ENCODE data around the gene DHRSX. TPM values are rescaled to one million over a fixed set of nuclear protein-coding genes. Genes with fewer than 3 reads are reported as not detected.
"Not testable (repeated sequence)": the region's sequence is repeated elsewhere in the genome, so short reads cannot be mapped to it uniquely, and the experiment has no call there.

The DHRSX gene
- total and polyA plus RNA-seq, 2 donors (not counting 1 experiment from before 2014, with no cell fraction given), result 18.8 to 39.0 TPM

DNA sequence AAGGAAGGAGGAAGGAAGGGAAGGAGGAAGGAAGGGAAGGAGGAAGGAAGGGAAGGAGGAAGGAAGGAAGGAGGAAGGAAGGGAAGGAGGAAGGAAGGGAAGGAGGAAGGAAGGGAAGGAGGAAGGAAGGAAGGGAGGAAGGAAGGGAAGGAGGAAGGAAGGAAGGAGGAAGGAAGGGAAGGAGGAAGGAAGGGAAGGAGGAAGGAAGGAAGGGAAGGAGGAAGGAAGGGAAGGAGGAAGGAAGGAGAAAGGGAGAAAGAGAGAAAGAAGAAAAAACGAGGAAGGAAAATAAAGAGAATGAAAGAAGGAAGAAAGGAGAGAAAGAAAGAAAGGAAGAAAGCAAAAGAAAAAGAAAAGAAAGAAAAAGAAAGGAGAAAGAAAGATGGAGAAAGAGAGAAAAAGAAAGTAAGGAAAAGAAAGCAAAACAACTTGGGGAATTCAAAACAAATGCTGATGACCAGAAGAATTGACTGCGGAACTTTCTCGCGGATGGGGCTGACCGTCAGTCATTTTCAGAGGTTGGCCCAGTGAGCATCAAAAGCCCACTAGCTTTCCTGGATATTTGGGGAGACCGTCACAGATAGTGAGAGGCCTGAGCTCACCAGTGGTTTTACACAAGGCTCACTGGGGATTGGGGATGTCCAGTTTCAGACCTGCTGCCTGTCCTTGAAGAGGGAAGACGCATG, 286.5 kb downstream of the DHRSX start:
- ATAC-seq (ENCODE audit: low read depth); intact Hi-C loops (cut with micrococcal nuclease): not testable (repeated sequence)
- TF ChIP-seq, protein P1, sequence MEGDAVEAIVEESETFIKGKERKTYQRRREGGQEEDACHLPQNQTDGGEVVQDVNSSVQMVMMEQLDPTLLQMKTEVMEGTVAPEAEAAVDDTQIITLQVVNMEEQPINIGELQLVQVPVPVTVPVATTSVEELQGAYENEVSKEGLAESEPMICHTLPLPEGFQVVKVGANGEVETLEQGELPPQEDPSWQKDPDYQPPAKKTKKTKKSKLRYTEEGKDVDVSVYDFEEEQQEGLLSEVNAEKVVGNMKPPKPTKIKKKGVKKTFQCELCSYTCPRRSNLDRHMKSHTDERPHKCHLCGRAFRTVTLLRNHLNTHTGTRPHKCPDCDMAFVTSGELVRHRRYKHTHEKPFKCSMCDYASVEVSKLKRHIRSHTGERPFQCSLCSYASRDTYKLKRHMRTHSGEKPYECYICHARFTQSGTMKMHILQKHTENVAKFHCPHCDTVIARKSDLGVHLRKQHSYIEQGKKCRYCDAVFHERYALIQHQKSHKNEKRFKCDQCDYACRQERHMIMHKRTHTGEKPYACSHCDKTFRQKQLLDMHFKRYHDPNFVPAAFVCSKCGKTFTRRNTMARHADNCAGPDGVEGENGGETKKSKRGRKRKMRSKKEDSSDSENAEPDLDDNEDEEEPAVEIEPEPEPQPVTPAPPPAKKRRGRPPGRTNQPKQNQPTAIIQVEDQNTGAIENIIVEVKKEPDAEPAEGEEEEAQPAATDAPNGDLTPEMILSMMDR (IDR thresholded peaks at IDR 0.05), result peak; percentile 9

DNA sequence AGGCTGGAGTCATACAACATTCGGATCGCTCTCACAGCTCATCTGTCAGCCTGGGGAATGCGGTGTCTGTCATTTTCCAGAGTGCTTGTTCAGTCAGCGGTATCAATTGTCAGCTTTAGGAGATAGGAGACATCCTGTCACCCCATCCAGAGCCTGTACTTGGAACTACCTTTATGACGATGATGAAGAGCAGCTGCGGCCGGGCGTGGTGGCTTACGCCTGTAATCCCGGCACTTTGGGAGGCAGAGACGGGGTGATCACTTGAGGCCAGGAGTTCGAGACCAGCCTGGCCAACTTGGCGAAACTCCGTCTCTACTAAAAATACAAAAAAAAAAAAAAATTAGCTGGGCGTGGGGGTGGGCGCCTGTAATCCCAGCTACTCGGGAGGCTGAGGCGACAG, 289.1 kb downstream of the DHRSX start:
- CTCF ChIA-PET, result not testable (repeated sequence)
- H3K27ac Mint-ChIP-seq, result peak overlapping the region; percentile 46

More for the DNA sequence above, 286.5 kb downstream of the DHRSX start:
- peaks cover 3 to 54% (median 21%) of the 10 kb centered on the region in 3 donors for H3K9me3 ChIP-seq (ENCODE audit: control extremely low read depth in 1 of 3, control insufficient read depth in 2 of 3, insufficient read depth in 1 of 3, low read length in 2 of 3)
- H3K4me2 ChIP-seq (replicated peaks; ENCODE audit: low read depth, low read length, poor library complexity, severe bottlenecking); H3K27ac Mint-ChIP-seq; H3K9me3 Mint-ChIP-seq (ENCODE audit: insufficient read depth); H3K27me3 Mint-ChIP-seq; H3K27me3 ChIP-seq (replicated peaks in 1 of 4; ENCODE audit: control extremely low read depth in 1 of 4, control insufficient read depth in 3 of 4, insufficient read depth in 4 of 4, low read length in 3 of 4); H3K9ac ChIP-seq (ENCODE audit: low read length); POLR2A ChIA-PET; H3K4me3 ChIP-seq (ENCODE audit: control extremely low read depth in 1 of 5, extremely low read depth in 1 of 5, insufficient read depth in 1 of 5, low read depth in 2 of 5, low read length in 4 of 5); H3K4me1 ChIP-seq (ENCODE audit: control insufficient read depth in 2 of 2, insufficient read depth in 2 of 2, low read length in 2 of 2); H2AFZ ChIP-seq (ENCODE audit: insufficient read depth, low read depth, low read length, poor library complexity, severe bottlenecking); DNase-seq; CTCF ChIA-PET; H3K36me3 ChIP-seq (replicated peaks in 1 of 2; ENCODE audit: control extremely low read depth in 1 of 2, control insufficient read depth in 1 of 2, extremely low read depth in 1 of 2, insufficient read depth in 2 of 2, low read length in 1 of 2); H3K4me1 Mint-ChIP-seq; H3K4me3 Mint-ChIP-seq; H4K20me1 ChIP-seq (ENCODE audit: control insufficient read depth, insufficient read depth, low read length, poor library complexity, severe bottlenecking); H3K79me2 ChIP-seq (ENCODE audit: control insufficient read depth, insufficient read depth, low read length): not testable (repeated sequence)
- 98% methylated on average over 6 of the region's 7 CpGs for WGBS (ENCODE audit: insufficient coverage)
- H3K27ac ChIP-seq (ENCODE audit: low read length in 2 of 2), result peak overlapping the region in 1 of 2 donors; percentile 59

More for the DNA sequence above, 289.1 kb downstream of the DHRSX start:
- 95% methylated on average over 15 of the region's 18 CpGs for WGBS (ENCODE audit: insufficient coverage)
- H3K4me3 Mint-ChIP-seq; H3K9me3 Mint-ChIP-seq (ENCODE audit: insufficient read depth); H3K27me3 ChIP-seq (replicated peaks in 1 of 4; ENCODE audit: control extremely low read depth in 1 of 4, control insufficient read depth in 3 of 4, insufficient read depth in 4 of 4, low read length in 3 of 4); H2AFZ ChIP-seq (ENCODE audit: insufficient read depth, low read depth, low read length, poor library complexity, severe bottlenecking); H3K27me3 Mint-ChIP-seq; H3K4me1 Mint-ChIP-seq; ATAC-seq (ENCODE audit: low read depth); H3K4me3 ChIP-seq (ENCODE audit: control extremely low read depth in 1 of 5, extremely low read depth in 1 of 5, insufficient read depth in 1 of 5, low read depth in 2 of 5, low read length in 4 of 5); H3K4me1 ChIP-seq (ENCODE audit: control insufficient read depth in 2 of 2, insufficient read depth in 2 of 2, low read length in 2 of 2); intact Hi-C loops (cut with micrococcal nuclease); H3K36me3 ChIP-seq (replicated peaks in 1 of 2; ENCODE audit: control extremely low read depth in 1 of 2, control insufficient read depth in 1 of 2, extremely low read depth in 1 of 2, insufficient read depth in 2 of 2, low read length in 1 of 2); POLR2A ChIA-PET; H3K27ac ChIP-seq (ENCODE audit: low read length in 2 of 2); H3K79me2 ChIP-seq (ENCODE audit: control insufficient read depth, insufficient read depth, low read length); H4K20me1 ChIP-seq (ENCODE audit: control insufficient read depth, insufficient read depth, low read length, poor library complexity, severe bottlenecking); DNase-seq; H3K4me2 ChIP-seq (replicated peaks; ENCODE audit: low read depth, low read length, poor library complexity, severe bottlenecking); H3K9ac ChIP-seq (ENCODE audit: low read length): not testable (repeated sequence)
- peaks cover 0 to 34% (median 4%) of the 10 kb centered on the region in 3 donors for H3K9me3 ChIP-seq (ENCODE audit: control extremely low read depth in 1 of 3, control insufficient read depth in 2 of 3, insufficient read depth in 1 of 3, low read length in 2 of 3)
